Lower lobe of right lung (tissue), 2 donors: Measurements from ENCODE around the gene DPT. TPM values are rescaled to one million over a fixed set of nuclear protein-coding genes. Genes with fewer than 3 reads are reported as not detected.

Experiments used
- ATAC-seq, 2 donors: fragments of 200-7000 bp; cut with Tn5 transposase; one replicate each; pipeline ENCODE4 v1.9.1; 2020 to 2022; ENCODE audit warnings: mild to moderate bottlenecking in 2 of 2, moderate library complexity in 2 of 2
- DNase-seq: peaks from one replicate; pipeline ENCODE4 v3.0.0-alpha.2; 2020
- H3K27ac ChIP-seq: fragments of 200-600 bp; one replicate; pipeline ENCODE4 v1.8.0; 2022
- H3K27me3 ChIP-seq: fragments of 200-600 bp; one replicate; pipeline ENCODE4 v1.8.0; 2022; ENCODE audit warnings: low read depth
- H3K36me3 ChIP-seq: fragments of 200-600 bp; one replicate; pipeline ENCODE4 v1.8.0; 2022; ENCODE audit warnings: mild to moderate bottlenecking
- H3K4me1 ChIP-seq: fragments of 200-600 bp; one replicate; pipeline ENCODE4 v1.8.0; 2022
- H3K4me3 ChIP-seq: fragments of 200-600 bp; one replicate; pipeline ENCODE4 v1.8.0; 2022; ENCODE audit warnings: mild to moderate bottlenecking
- H3K9me3 ChIP-seq: fragments of 200-600 bp; one replicate; pipeline ENCODE4 v1.8.0; 2022
- CTCF ChIP-seq: fragments of 200-600 bp; IDR thresholded peaks from one replicate; pipeline ENCODE4 v1.8.0; 2022; ENCODE audit warnings: antibody characterized with exemption, mild to moderate bottlenecking
- intact Hi-C: fragments of 100-400 bp; cut with DNase I; formaldehyde crosslinking; loops from one replicate; pipeline ENCODE4 v1.11.0; 2022
- total RNA-seq: library from RNA; stranded (reverse); fragmentation: NEBNext Ultra II Directional; extraction: Animal tissue kit (Norgen Biotek cat#: 25700); gene quantifications from one replicate; pipeline ENCODE4 v1.2.1, GENCODE V29; 2021
- donor health status: DM: no; HTN: yes; CAD: no; lungs with severe emphysema.

Gene DPT
- total RNA-seq, 1 donor from 2014 or later = 18.6 TPM

DNA sequence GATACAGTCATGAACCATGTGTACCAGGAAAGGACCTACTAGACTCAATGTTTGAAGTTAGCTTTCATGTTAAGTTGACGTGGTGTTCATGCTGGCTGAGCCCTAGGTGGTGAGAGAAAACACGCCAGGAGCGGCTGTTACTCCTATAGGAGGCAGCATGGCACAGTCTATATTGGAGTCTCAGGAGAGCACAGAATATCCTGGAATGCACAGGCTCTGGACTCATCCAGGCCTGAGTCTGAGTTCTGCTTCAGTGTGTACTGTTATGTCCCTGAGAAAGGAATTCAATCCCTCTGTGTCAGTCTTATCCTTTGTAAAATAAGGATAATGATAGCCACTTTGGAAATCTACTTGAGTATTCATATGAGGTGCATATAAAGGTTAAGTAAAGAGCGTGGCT, 41.2 kb downstream of the DPT start:
- TF ChIP-seq CTCF = no peak
- Histone ChIP-seq H3K36me3 (no peaks in the 10 kb centered on the region), H3K27ac (no peak overlapping the region), H3K4me3 (no peak overlapping the region), H3K27me3 (no peaks in the 10 kb centered on the region), H3K9me3 (no peaks in the 10 kb centered on the region), H3K4me1 (no peaks in the 10 kb centered on the region)
- DNase-seq = no peak
- intact Hi-C loops = no loop called here
- no peak for ATAC-seq

DNA sequence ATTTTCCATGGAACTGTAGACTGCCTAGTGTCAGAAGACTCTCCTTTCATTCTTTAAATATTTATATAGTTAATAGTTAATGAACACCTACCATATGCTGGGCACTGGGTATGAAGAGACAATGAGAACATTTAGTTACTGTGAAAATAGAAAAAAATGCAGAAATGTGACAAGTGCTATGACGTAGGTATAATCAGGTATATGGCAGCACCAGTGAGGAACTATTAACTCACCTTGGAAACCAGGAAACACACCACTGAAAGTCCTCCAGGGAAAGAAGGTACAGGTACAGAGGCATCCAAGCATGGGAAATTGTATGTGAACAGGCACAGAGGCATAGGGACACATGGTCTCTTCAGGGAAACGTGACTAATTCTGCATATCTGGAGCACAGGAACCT, 42.3 kb downstream of the DPT start:
- no peak overlapping the region for H3K27ac ChIP-seq
- DNase-seq (no peak), ATAC-seq (peak in 1 of 2 donors; percentile 19)
- H3K36me3 ChIP-seq = no peaks in the 10 kb centered on the region
- TF ChIP-seq CTCF = no peak
- no peak overlapping the region for H3K4me3 ChIP-seq
- no peaks in the 10 kb centered on the region for H3K4me1 ChIP-seq
- no peaks in the 10 kb centered on the region for H3K27me3 ChIP-seq
- intact Hi-C loops = no loop called here
- H3K9me3 ChIP-seq = peaks cover under 1% of the 10 kb centered on the region

DNA sequence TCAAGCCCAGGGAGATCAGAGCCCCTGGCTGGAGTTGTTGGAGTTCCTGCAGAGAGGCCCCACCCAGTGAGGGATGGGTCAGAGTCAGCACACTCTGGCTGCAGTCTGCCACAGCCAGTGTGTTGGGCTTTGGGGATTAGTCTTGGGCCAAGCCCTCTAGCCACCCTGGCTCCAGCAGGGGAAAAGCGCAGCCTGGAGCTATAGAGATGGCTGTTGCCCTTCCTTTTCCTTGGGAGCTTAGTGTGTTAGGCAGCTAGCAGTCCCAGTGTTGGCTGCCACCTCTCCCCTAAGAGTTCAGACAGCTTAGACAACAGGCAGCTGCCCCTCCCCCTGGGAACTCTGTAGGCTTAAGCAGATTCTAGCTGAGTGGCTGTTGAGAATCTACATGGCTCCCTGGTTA, 45.1 kb downstream of the DPT start:
- DNase-seq (no peak), ATAC-seq (no peak)
- no peak for TF ChIP-seq CTCF
- Histone ChIP-seq H3K36me3 (no peaks in the 10 kb centered on the region), H3K27ac (no peak overlapping the region), H3K4me1 (no peaks in the 10 kb centered on the region), H3K27me3 (no peaks in the 10 kb centered on the region), H3K4me3 (no peak overlapping the region), H3K9me3 (peaks cover 6% of the 10 kb centered on the region)
- intact Hi-C loops = no loop called here

- Histone ChIP-seq H3K27me3 (no peaks in the 10 kb centered on the region), H3K4me1 (no peaks in the 10 kb centered on the region), H3K27ac (no peak overlapping the region), H3K36me3 (no peaks in the 10 kb centered on the region), H3K9me3 (peaks cover 6% of the 10 kb centered on the region), H3K4me3 (no peak overlapping the region)
- no peak for DNase-seq
- intact Hi-C loops = no loop called here
- TF ChIP-seq CTCF = no peak
- ATAC-seq = no peak
Observed at GRCh38 chr1:168676861-168677260, 52.1 kb downstream of the DPT start.

DNA sequence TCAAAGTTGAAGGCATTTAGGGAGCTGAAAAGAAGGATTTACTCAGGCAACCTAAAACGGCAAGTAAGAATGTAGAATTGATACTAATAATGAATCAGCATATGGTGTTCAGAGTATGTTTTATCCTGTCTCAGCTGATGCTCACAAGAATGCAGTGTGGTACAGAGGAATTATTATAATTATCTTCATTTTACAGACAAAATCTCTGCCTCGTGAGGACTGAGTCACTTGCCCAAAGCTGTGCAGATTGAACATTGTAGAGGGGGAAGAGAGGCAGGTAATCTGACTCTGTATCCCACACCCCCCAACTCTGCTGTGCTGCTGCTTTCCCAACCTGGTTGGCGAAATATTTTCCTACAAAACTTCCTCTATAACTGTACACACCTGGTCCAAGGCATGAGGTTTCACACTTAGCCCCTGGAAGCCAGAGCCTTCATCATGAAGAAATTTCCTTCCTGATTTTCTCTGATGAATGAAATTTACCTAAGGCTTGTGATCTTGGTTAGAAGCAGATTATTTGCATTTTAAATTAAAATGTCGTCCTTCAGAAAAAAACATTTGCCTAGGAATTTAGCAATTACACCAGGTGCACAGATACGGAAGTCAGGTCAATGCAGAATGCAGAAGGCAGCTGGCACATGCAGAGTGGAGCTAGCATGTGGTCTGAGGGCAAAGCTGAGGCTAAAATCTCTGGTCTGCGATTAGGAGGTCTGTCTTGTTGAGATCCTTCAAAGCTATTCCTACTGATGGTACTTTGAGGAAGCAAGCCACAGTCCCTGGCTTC, 52.8 kb downstream of the DPT start:
- intact Hi-C loops = no loop called here
- H3K36me3 ChIP-seq = no peaks in the 10 kb centered on the region
- H3K27me3 ChIP-seq = no peaks in the 10 kb centered on the region
- H3K4me3 ChIP-seq = no peak overlapping the region
- no peak for DNase-seq
- H3K4me1 ChIP-seq = no peaks in the 10 kb centered on the region
- peaks cover under 1% of the 10 kb centered on the region for H3K9me3 ChIP-seq
- H3K27ac ChIP-seq = no peak overlapping the region
- ATAC-seq = no peak
- no peak for TF ChIP-seq CTCF
